Activated effector memory CD4-positive, alpha-beta T cell treated with Interleukin-2 at 50 U/mL for 16 hours (primary cell): ENCODE measurements around the gene NIPSNAP3A.

ENCODE experiments used
- DNase-seq: peaks from one replicate; pipeline ENCODE4 v3.0.0-alpha.2; 2020

The NIPSNAP3A gene

DNA sequence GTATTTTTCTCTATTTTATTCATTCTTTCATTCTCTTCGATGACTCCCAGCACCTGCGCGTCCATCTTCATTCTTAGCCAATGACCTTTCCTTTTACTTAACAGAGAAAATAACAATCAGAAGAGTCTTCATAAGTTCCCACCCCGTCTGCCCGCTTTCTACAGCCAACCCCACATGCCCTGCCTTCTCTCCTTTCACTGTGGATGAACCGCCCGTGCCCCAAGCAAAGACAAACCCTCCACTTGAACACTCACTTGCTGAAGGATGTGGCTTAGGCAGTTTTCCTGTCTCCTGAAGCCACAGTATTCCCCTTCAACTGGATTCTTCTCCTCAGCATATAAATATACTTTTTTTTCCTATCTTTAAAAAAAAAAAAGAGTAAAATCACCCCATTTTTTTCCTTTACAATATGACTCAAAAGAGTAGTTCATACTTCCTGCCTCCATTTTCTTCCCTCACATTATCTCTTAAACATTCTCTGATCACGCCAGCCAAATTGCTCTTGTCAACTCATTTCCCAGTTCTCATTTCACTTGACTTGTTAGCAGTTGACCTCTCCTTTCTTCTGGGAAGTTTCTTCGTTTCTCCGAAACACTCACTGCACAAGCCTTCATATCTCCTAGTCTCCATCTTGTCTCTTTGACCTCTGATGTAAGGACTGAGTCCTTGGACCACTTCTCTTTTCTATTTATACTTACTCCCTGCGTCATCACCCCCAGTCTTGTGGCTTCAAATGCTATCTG, 27.5 kb downstream of the NIPSNAP3A start:
- no peak for DNase-seq

- DNase-seq, result no peak
These were observed 28.1 kb downstream of the NIPSNAP3A start for GRCh38 chr9:104775574-104775936.

DNA sequence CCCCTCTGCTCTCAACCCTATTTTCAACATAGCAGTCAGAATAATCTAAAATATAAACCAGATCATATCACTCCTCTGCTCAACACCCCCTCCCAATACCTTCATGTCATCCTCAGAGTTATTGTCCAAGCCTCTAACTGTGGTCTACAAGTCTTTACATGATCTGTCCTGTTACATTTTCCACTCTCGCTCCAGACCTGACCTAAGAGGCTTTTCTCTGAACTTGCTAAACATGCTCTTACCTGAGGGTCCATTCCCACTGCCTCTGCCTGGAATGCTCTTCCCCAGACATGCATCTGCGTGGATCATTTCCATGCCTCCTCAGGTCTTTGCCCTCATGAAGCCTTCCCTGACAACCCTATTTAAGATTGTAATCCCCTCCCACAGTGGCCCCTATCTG, 28.5 kb downstream of the NIPSNAP3A start:
- DNase-seq, result no peak

- DNase-seq, result no peak
These were observed 29.3 kb downstream of the NIPSNAP3A start for GRCh38 chr9:104776797-104777196.

GRCh38 chr9:104778802-104779201, 31.3 kb downstream of the NIPSNAP3A start:
- no peak for DNase-seq

DNA sequence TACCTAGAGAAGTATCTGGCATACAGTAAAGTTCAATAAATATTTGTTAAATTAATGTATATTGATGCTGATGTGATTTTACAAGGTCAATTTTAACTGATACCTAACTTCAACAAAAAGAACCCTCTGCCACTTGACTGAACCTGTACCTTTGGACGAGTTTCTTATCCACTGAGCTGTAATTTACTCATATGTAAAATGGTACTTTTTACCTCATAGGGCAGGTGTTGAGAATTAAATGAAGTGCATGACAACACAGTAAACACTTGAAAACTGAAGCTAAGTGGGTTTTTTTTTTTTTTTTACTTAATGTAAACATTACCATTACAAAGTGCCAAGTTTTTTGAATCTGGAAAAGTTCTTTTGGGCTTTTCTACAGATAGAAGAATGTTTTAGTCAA, 31.9 kb downstream of the NIPSNAP3A start:
- DNase-seq, result no peak

GRCh38 chr9:104779946-104780535, 32.6 kb downstream of the NIPSNAP3A start:
- no peak for DNase-seq

DNA sequence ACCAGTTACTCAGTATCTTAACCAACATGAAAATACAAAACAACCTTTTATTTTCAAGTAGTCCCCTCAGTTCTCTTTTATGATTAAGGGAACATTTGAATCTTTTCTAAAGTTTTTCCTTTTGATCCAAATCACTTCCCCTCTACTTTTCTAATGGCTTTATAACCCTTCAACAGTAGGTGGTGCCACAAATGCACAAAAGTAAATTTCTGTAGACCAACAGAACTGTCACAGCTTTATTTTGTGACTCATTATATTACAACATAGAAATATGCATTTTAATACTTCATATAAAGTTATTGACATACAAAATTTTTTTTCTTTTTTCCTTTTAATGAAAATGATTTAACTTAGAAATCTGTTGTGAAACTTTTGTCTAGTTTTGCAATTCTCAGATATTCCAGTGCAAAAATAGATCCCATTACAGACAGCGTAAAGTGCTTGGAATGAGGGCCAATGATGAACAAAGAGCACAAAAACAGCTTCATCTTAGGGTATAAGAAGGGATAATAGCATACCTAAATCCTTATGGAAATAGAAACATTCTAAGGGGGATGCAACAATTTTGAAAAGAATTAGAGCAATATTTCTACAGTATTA, 33.4 kb downstream of the NIPSNAP3A start:
- DNase-seq, result no peak

GRCh38 chr9:104783588-104783987, 36.1 kb downstream of the NIPSNAP3A start:
- DNase-seq, result no peak

GRCh38 chr9:104784098-104784497, 36.6 kb downstream of the NIPSNAP3A start:
- DNase-seq, result no peak

GRCh38 chr9:104786293-104786692, 38.8 kb downstream of the NIPSNAP3A start:
- DNase-seq, result no peak

GRCh38 chr9:104787306-104788015, 40.0 kb downstream of the NIPSNAP3A start:
- no peak for DNase-seq

DNA sequence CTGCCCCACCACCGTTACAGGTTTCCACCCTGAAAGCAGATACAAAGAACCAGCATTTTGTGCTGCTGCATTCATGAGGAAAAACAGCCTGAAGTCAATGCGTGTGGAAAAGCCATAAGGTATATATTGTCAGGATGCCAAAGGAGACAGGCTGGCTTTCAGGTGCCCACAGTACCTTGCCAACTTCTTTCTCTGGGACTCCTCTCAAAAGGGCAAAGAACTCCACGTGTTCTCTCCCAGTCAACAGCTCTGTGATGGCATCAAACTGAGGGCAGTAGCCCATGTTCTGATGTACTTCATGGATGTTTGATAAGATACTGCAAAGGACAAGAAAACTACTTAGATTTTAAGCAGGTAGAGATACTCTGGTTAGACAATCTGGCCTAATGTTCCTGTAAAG, 40.8 kb downstream of the NIPSNAP3A start:
- no peak for DNase-seq

DNA sequence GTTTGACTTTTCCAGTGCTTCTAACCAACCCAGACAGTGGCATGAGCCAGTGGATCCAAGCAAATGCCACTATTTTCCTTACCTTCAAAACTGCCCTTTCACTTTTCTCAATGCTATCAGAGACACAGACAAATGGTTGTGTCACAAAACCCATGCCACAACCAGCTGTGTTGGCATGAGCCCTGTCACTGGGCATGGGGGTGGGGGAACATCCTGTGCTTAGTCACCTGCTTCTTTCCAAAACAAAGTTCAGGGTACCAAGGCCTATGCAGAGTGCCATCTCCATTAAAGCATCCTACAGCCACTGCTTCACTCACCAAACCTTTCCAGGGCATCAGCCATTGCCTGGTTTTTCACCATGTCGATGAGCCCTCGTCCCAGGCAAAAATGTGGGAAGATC, 46.6 kb downstream of the NIPSNAP3A start:
- DNase-seq, result no peak

DNA sequence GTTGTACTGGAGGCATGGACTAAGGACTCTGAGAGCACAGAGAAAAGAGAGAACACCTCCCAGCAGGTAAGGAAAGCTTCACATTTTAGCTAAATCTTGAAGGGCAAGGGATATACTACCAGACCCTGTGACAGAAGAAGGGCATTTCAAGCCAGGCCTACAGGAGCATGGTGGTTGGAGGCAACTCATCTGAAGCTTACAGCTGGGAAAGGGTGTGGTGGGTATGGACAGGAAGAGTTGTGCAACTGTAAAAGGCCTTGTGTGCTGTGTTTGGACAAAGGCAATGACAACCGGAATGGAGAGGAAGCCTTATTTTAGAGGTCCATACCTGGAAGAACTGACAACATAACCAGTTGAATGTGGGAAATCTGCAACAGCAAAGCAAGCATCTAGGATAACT, 47.6 kb downstream of the NIPSNAP3A start:
- no peak for DNase-seq

GRCh38 chr9:104795857-104796256, 48.4 kb downstream of the NIPSNAP3A start:
- no peak for DNase-seq

DNA sequence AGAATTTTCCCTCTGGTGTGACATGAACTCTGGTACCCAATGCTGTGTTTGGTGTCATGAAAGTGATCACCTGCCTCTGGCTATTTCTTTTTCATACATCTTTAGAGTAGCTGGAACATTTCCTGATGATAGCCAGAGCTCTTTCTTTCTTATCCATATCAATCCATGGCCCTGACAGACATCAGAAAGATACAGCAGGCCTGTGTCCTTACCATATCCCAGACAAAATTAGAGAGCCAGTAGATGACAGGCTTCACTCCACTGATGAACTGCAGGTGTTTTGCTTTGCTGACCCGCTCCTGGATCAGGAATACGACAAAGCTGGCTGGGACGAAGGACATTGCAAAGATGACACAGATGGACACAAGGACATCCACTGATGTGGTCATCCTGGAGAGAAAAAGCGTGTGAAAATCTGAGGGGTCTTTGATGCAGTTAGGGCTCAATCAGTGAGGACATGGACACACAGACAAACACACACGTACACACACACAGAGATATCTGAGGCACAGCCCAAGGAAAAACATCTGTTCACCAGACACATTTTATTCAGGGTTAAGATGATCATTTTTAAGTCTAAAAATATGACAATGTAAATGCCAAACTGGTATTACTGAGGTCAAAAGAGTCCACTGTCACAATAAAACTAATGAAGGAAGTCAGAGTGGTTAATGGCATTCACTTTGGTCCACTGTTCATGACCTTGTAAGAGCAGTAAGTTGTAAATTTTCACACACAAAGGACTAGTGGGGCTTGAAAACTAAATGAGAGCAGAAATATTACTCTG, 50.9 kb downstream of the NIPSNAP3A start:
- no peak for DNase-seq

DNA sequence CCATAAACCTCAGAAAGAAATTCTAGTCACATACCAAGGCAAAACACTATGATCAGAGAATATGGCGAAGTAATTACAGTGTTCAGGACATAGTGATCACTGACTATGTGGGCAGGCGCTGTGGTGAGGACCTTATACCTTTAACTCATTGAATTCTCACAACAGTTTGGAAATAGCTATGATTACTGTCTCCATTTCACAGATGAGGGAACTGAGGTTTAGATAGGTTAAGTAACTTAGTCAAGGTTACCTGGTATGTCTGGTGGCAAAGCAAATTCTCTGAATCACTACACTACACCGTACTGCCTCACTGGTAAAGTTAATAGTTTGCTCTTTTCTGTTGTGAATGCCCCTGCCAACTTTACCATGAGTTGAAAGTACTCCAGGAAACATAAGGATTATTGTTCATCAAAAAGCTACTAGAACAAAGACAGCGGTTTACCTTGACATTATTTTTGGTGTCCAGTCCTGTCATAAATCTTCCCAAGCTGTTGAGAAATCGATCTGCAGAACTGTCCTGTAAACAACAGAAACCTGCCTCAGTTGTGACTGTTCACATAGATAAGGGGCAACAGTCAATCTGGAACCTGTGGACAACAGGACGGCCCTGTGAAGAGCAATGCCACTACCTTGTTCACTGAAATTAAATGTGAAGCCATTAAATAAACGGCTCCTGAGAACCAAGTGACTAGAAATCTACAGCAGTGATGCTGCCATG, 52.7 kb downstream of the NIPSNAP3A start:
- no peak for DNase-seq

GRCh38 chr9:104802110-104802509, 54.6 kb downstream of the NIPSNAP3A start:
- no peak for DNase-seq

- DNase-seq, result no peak
These were observed 55.4 kb downstream of the NIPSNAP3A start for GRCh38 chr9:104802906-104803305.

GRCh38 chr9:104805441-104805840, 58.0 kb downstream of the NIPSNAP3A start:
- no peak for DNase-seq

DNA sequence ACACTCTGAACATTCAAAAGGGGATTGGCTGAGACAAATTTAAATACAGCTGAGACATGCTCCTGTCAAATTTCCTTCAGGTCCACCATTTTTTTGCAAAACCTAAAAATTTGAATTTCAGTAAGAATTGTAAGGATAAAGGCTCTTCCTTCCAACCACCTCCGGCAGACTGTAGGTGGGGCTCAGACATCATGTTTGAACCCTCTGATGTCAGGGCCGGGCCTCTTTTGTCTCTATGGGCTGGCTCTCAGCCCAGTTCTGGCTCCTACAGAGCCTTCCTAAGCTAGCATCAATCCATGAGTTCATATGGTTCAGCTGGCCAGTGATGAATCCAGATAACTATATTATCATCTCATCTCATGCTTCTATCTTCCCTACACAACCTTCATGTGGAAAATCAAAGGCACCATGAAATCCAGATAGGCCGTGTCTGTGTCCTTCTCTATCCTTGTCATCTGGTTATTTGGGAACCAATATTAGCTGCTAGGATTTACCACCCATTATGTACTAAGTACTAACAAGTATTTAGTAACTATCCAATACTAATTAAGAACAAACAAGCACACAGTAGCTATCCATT, 60.6 kb downstream of the NIPSNAP3A start:
- no peak for DNase-seq
